ENCODE measurements around the gene USP36.

Gene USP36

DNA sequence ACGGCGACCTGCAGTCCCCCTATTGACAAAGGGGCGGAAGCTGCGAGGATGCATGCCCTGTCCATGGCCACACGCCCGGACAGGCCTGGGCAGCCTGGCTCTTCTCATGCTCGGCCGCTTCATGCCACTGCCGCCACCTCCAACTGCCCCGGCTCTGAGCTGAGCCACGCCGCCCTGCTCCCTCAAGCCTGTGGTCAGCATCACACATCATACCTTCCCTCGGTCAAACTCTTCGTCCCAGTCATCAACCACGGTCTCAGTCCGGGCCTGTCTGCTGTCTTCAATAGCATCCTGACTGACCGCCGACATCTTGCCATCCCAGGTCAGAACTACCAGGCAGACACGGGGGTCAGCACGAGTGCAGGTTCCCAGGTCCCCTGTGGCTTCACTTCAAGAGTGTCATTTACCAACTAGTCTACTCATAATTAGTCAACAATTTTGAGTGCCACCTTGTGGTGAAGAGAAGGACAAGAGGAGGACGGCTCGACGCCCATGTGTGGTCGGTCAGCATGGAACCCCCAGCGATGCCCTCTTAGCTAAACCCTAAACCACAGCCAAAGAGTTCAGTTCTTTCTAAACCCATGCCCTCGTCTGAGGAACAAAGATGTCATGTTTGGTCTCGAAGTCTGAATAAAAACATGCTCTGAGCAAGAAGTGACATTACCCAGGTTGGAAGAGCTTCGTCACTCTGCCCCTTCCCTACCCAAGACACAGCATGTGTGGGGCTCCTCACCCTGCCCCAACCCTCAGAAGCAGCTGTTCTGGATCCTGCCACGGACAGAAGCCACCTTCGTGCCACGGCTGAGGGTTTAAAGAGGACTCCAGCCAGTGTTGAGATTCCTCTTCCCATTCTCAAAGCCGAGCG lies 41.7 kb downstream of the USP36 start:
- intact Hi-C loops (cut with DNase I) = loop anchor here (10.0 kb wide), 1 partner anchor 304 kb away; no protein-coding TSS in a partner anchor
- DNase-seq = peak in 16 of 42 donors; percentile 25 to 76 (median 46)

DNA sequence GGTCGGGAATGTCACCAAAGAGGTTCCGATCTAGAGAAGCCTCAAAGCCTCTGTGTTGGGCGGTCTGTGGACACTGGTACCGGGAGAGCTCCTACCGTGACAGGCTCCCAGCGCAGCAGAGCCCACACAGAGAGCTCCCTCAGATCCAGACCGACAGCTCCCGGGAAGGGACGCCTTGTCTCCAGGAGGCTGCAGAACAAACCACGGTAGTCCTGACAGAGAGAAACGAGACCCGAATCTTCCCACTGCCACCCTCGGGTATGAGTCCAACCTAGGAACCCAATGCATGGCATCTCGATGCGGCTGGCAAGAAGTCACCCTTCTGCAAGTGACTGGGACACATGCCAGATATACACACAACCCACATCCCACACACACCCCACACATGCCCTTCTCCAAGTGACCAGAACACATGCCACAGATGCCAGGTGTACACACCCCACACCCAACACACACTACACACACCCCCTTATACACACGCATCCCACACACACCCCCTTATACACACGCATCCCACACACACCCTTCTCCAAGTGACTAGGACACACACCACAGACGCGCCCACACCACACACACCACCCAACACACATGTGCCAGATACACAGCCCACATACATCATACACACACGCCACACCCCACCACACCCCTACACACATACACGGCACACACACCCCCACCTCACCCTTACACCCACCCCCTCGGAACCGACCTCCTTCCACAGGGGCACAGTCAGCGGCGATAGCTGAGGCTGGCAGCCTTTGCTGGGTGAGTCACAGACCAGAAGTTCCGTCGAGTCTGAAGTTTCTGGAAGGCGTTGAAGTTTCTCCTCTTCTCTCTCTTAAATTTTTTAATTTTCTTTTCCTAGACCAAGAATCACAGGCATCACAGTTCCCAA lies 42.7 kb downstream of the USP36 start:
- DNase-seq = peak in 35 of 42 donors; percentile 32 to 78 (median 54)
- intact Hi-C loops (cut with DNase I) = loop anchor here (10.0 kb wide), 1 partner anchor 303 kb away; no protein-coding TSS in a partner anchor

DNA sequence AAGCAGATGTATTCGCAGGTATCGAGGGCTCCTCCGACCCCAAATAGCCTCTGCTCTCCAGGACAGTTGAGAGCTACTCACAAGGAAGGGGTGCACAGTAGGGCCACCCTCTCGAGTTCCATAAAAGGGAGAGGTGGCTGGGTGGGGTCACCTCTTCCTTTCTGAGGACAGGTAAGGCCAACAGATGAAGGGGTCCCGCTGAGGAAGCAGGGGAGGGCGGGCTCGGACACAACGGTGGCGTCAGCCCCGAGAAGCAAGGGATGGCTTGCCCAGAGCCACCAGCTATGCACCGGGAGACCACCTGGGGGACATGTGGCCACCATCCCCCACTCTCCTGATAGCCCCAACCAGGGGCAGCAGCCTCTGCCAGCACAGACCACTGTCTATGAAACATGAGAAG lies 43.4 kb downstream of the USP36 start:
- no peak for DNase-seq
- intact Hi-C loops (cut with DNase I) = loop anchor here (10.0 kb wide), 1 partner anchor 302 kb away; no protein-coding TSS in a partner anchor

- intact Hi-C loops (cut with DNase I) = loop anchor here (10.0 kb wide), 1 partner anchor 302 kb away; no protein-coding TSS in a partner anchor
- DNase-seq = no peak
Measured at GRCh38 chr17:78796517-78796900, 44.1 kb downstream of the USP36 start.

GRCh38 chr17:78795861-78796516 lies 44.6 kb downstream of the USP36 start:
- intact Hi-C loops (cut with DNase I) = loop anchor here (10.0 kb wide), 1 partner anchor 301 kb away; no protein-coding TSS in a partner anchor
- DNase-seq = no peak

DNA sequence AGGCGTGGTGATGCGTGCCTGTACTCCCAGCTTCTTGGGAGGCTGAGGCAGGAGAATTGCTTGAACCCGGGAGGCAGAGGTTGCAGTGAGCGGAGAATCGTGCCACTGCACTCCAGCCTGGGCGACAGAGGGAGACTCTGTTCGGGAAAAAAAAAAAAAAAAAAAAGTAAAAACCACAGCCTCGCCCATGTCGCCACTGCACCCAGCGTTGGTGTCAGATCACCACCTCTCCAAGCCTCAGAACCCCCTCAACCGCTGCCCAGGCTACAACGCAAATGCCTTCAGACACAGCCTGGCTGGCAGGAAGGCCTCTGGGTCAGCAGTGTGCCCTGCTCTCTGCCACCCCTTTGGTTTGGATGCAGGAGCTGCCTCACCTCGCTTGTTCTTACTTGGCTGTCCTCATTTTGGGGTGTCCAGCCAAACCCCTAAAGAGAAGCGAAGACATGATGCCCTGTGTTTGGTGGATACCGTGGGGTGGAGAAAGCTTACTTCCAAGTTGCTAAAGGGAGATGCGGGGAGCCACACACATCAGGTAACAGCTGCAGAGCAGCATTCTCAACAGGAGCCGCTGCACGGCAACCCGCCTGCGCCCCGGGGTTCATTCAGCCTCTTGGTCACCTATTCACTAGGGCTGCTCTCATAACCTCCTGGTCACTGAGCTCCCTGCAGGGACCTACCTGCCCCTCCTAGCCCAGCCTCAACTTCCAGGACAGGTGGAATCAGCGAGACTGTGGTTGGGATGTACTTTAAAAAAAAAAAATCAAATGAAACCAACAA lies 45.6 kb downstream of the USP36 start:
- intact Hi-C loops (cut with DNase I) = loop anchor here (10.0 kb wide), 1 partner anchor 300 kb away; no protein-coding TSS in a partner anchor
- DNase-seq = no peak

DNA sequence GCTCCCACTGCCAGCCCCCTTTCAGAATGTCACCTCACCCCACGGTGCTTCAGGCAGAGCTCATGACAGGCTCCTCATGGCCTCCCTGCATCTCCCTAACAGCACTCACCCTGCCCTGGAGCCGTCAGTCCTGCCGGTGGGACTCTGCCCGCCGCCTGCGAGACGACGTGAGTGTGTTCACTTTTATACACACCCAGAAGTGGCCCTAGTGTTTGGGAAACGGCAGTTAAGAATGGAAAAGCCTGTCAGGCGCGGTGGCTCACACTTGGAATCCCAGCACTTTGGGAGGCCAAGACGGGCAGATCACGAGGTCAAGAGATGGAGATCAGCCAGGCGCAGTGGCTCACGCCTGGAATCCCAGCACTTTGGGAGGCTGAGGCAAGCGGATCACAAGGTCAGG lies 46.2 kb downstream of the USP36 start:
- intact Hi-C loops (cut with DNase I) = loop anchor here (10.0 kb wide), 1 partner anchor 300 kb away; no protein-coding TSS in a partner anchor
- DNase-seq = no peak

DNA sequence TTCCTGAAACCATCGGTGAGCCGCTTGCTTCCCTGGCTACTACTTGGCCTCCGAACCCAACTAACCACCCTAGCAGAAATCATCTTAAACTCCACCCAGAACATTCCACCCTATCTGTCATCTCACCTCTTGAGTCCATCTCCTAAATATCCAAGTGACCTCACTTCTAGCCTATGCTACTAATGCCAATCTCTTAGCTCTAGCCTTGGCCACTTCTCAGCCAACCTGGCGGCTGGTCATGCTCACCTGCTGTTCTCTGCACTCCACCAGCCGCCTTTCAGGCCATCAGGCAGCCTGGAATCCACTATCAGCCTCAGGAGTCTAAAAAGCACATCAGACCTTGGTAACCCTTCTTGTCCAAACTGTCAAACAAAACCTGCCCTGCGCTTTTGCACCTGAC lies 46.6 kb downstream of the USP36 start:
- no peak for DNase-seq
- intact Hi-C loops (cut with DNase I) = loop anchor here (10.0 kb wide), 1 partner anchor 299 kb away; no protein-coding TSS in a partner anchor

GRCh38 chr17:78793415-78793814 lies 47.2 kb downstream of the USP36 start:
- intact Hi-C loops (cut with DNase I) = loop anchor here (10.0 kb wide), 1 partner anchor 299 kb away; no protein-coding TSS in a partner anchor
- DNase-seq = no peak

GRCh38 chr17:78791840-78792709 lies 48.5 kb downstream of the USP36 start:
- DNase-seq = no peak
- intact Hi-C loops (cut with DNase I) = loop anchor here (10.0 kb wide), 1 partner anchor 297 kb away; no protein-coding TSS in a partner anchor

- intact Hi-C loops (cut with DNase I) = loop anchor here (10.0 kb wide), 1 partner anchor 296 kb away; no protein-coding TSS in a partner anchor
- no peak for DNase-seq
Measured at GRCh38 chr17:78790552-78790951, 50.1 kb downstream of the USP36 start.

GRCh38 chr17:78789663-78790181 lies 50.9 kb downstream of the USP36 start:
- intact Hi-C loops (cut with DNase I) = loop anchor here (10.0 kb wide), 1 partner anchor 295 kb away; no protein-coding TSS in a partner anchor
- DNase-seq = peak in 24 of 42 donors; percentile 30 to 72 (median 47)

DNA sequence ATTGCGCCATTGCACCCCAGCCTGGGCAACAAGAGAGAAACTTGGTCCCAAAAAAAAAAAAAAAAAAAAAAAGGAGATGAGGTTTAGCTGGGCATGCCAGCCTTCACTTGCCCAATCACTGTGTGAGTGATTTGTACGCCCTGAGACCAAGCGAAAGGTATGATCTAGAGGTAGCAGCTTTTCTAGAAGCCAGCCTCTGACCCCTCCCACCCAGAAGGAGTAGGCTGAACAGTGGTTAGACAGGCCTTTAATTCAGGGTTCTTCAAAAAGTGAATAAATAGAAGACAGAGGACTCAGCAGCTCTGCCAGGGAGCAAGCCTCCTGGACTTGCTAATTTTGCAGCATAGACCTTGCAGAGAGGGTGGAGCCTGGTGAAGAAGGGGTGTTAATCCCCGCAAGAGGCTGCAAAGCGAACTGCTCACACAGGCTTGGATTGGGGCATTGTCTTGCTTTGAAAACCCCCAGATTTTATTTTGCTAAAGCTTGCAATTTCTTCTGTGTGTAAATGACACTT lies 51.4 kb downstream of the USP36 start:
- intact Hi-C loops (cut with DNase I) = no loop called here
- DNase-seq = no peak

DNA sequence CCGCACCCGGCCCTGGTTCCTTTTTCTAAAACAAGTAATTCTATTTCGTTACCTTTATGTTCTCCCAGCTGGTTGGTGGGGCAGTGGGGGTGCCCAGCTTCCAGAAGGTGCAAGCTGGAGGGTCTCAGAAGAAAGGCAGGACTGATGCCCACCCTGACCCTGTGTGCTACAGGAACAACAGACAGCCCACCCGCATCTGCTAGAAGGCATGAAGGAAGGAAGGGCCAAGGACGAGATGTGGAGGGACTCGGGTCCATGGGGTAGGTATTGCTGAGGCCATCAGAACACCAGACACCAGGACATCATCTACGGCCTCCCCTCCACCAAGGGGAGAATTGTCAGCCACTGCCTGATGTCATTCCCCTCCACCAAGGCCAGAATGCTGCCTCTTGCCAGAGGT lies 52.2 kb downstream of the USP36 start:
- DNase-seq = no peak
- intact Hi-C loops (cut with DNase I) = no loop called here

- intact Hi-C loops (cut with DNase I) = no loop called here
- no peak for DNase-seq
Measured at GRCh38 chr17:78787444-78787843, 53.2 kb downstream of the USP36 start.

- intact Hi-C loops (cut with DNase I) = no loop called here
Measured at GRCh38 chr17:78785663-78786057, 55.0 kb downstream of the USP36 start.

More at GRCh38 chr17:78785663-78786057, 55.0 kb downstream of the USP36 start:
- DNase-seq = no peak
